ENCODE results near the gene TMEM174. TPM values are rescaled to one million over a fixed set of nuclear protein-coding genes. Genes with fewer than 3 reads are reported as not detected.

TMEM174 gene
- total and polyA plus RNA-seq, 2 of the 4 experiments (the other 2 are of a cell fraction), result not detected

DNA sequence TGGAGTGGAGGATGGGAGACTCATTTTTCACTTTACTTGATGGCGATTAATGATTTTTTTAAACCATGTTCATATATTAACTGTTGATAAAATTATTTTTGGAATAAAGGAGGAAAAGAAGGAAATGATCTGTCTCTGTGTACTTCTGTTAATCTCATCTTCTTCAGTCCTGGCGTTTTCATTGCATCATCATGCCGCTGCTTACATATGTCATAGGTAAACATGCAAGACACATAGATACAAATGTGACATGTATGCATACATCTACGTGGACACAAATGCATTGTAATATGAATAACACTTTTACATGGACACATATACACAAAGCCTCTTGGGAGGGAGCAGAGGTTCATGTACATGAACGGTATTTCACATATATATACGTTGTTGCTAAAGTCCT is 10.0 kb downstream of the TMEM174 start:
- H3K56ac ChIP-seq (ENCODE audit: extremely low read depth, insufficient read depth, low read length), result no peak overlapping the region
- no peak overlapping the region for H3K18ac ChIP-seq (ENCODE audit: low read depth, low read length)
- no peak overlapping the region for H2BK15ac ChIP-seq (ENCODE audit: low read depth, low read length)
- H2BK5ac ChIP-seq (ENCODE audit: low read depth, low read length, poor library complexity, severe bottlenecking), result no peak overlapping the region
- H4K91ac ChIP-seq (ENCODE audit: insufficient read depth, low read depth, low read length), result no peak overlapping the region
- no peak overlapping the region for H3K4me3 ChIP-seq (ENCODE audit: insufficient read depth, low read depth, low read length)
- no peak for DNase-seq
- no peak overlapping the region for H3K14ac ChIP-seq (replicated peaks; ENCODE audit: low read depth, low read length)
- in situ Hi-C loops (cut with MboI; ENCODE audit: low sequenced_read_pairs), result no loop called here
- no peak overlapping the region for H3K23ac ChIP-seq (ENCODE audit: low read depth, low read length)
- dilution Hi-C loops (cut with HindIII; ENCODE audit: low sequenced_read_pairs, unreplicated experiment), result no loop called here
- no peaks in the 10 kb centered on the region for H4K20me1 ChIP-seq (ENCODE audit: insufficient read depth, low read length)
- no peak overlapping the region for H3K27ac ChIP-seq (ENCODE audit: insufficient read depth, low read length)
- no peaks in the 10 kb centered on the region for H3K79me1 ChIP-seq (ENCODE audit: low read depth in 1 of 2, low read length in 2 of 2)
- no peaks in the 10 kb centered on the region; the same call in 1 of the 2 replicates for H3K4me1 ChIP-seq (ENCODE audit: control insufficient read depth, insufficient read depth, low read length)
- H4K5ac ChIP-seq (ENCODE audit: low read depth, low read length), result no peak overlapping the region
- no peak overlapping the region for H2AK5ac ChIP-seq (ENCODE audit: low read depth, low read length)
- no peak overlapping the region for H4K8ac ChIP-seq (ENCODE audit: low read depth in 2 of 2, low read length in 2 of 2)
- H3K27me3 ChIP-seq (ENCODE audit: control insufficient read depth, insufficient read depth, low read length), result peaks cover 8% of the 10 kb centered on the region; the same call in 1 of the 2 replicates
- ATAC-seq (ENCODE audit: low read depth), result no peak
- no peaks in the 10 kb centered on the region for H3K36me3 ChIP-seq (ENCODE audit: control insufficient read depth, insufficient read depth, low read length)
- intact Hi-C loops (cut with micrococcal nuclease), result no loop called here
- H3K4ac ChIP-seq (ENCODE audit: low read depth, low read length), result no peak overlapping the region
- CTCF ChIA-PET, result no interaction called here
- H3K9me1 ChIP-seq (ENCODE audit: insufficient read depth, low read length), result no peaks in the 10 kb centered on the region
- no peak overlapping the region for H2AK9ac ChIP-seq (replicated peaks; ENCODE audit: low read depth, low read length, poor library complexity)
- WGBS, 2 experiments (ENCODE audit: extremely low coverage in 2 of 2, insufficient read length in 1 of 2), result 43% methylated on average over 2 of the region's 6 CpGs; no CpG with 5 or more reads in 1 of the 2 experiments
- no TSS peak for BruUV-seq (replicated peaks)
- H3K9me3 ChIP-seq (ENCODE audit: control insufficient read depth, insufficient read depth, low read length), result peaks cover 3% of the 10 kb centered on the region
- no peak overlapping the region for H2AFZ ChIP-seq (replicated peaks; ENCODE audit: low read length, poor library complexity)
- POLR2A ChIA-PET (ENCODE audit: unreplicated experiment), result no interaction called here
- H2BK120ac ChIP-seq (ENCODE audit: low read depth, low read length), result no peak overlapping the region
- H3K4me2 ChIP-seq (ENCODE audit: low read depth, low read length), result no peak overlapping the region
- TF ChIP-seq CEBPB (IDR thresholded peaks at IDR 0.05; ENCODE audit: low read depth, low read length) (0 out of 2 replicates have a peak, but pooled peaks have one; percentile 18), POLR2A (IDR thresholded peaks at IDR 0.05; ENCODE audit: low read depth, low read length) (no peak)
- no peak overlapping the region for H3K9ac ChIP-seq (ENCODE audit: low read depth, low read length)
- no peak overlapping the region for H2BK20ac ChIP-seq (ENCODE audit: low read depth, low read length)

Measured in IMR-90 (cell line).